Mesenchymal stem cell (in vitro differentiated cells and primary cell): ENCODE measurements around the gene GABRD.

Source experiments
- DNase-seq: peaks from one replicate; pipeline ENCODE4 v3.0.0-alpha.2; 2013
- H2AFZ ChIP-seq: one replicate; pipeline ENCODE4 v1.6.1; 2013; ENCODE audit warnings: low read depth, mild to moderate bottlenecking, control low read depth, inconsistent platforms, low read length, moderate library complexity
- H2AK5ac ChIP-seq: 2 replicates; pipeline ENCODE4 v1.6.1; 2013; ENCODE audit warnings: low read length, moderate library complexity, mild to moderate bottlenecking, inconsistent platforms; ENCODE audit not compliant: severe bottlenecking
- H2BK120ac ChIP-seq: one replicate; pipeline ENCODE4 v1.6.1; 2013; ENCODE audit warnings: low read depth, mild to moderate bottlenecking, inconsistent platforms, low read length, moderate library complexity
- H2BK12ac ChIP-seq, 2 experiments: one replicate each; pipeline ENCODE4 v1.6.1; 2013; ENCODE audit warnings: inconsistent platforms in 2 of 2, low read length in 2 of 2, mild to moderate bottlenecking in 2 of 2, moderate library complexity in 2 of 2, control low read depth in 1 of 2
- H2BK15ac ChIP-seq: one replicate; pipeline ENCODE4 v1.6.1; 2013; ENCODE audit warnings: mild to moderate bottlenecking, low read depth, inconsistent platforms; ENCODE audit not compliant: poor library complexity, severe bottlenecking
- H2BK5ac ChIP-seq: 2 replicates; pipeline ENCODE4 v1.6.1; 2013; ENCODE audit warnings: low read depth, mild to moderate bottlenecking, low read length, control low read depth, inconsistent platforms; ENCODE audit not compliant: poor library complexity, severe bottlenecking
- H3K14ac ChIP-seq, 2 experiments: one replicate each; pipeline ENCODE4 v1.6.1; 2013; ENCODE audit warnings: inconsistent platforms in 2 of 2, low read length in 2 of 2, control low read depth in 1 of 2, mild to moderate bottlenecking in 1 of 2, moderate library complexity in 1 of 2
- H3K18ac ChIP-seq, 2 experiments: one replicate each; pipeline ENCODE4 v1.6.1; 2013; ENCODE audit warnings: inconsistent platforms in 2 of 2, low read length in 2 of 2, control low read depth in 1 of 2, low read depth in 1 of 2, mild to moderate bottlenecking in 1 of 2
- H3K23ac ChIP-seq, 2 experiments: one replicate each; pipeline ENCODE4 v1.6.1; 2013; ENCODE audit warnings: inconsistent platforms in 2 of 2, low read length in 2 of 2, mild to moderate bottlenecking in 2 of 2, moderate library complexity in 2 of 2, control low read depth in 1 of 2
- H3K27ac ChIP-seq: 2 replicates; pipeline ENCODE4 v1.5.1; 2013; ENCODE audit warnings: mild to moderate bottlenecking, moderate library complexity, low read length, control low read depth, inconsistent platforms; ENCODE audit not compliant: poor library complexity, severe bottlenecking
- H3K27me3 ChIP-seq, 2 experiments: 2 replicates each; pipeline versions ENCODE4 v1.6.1 to v1.7.0; 2013; ENCODE audit warnings: low read length in 2 of 2, mild to moderate bottlenecking in 2 of 2, moderate library complexity in 2 of 2, control low read depth in 1 of 2, inconsistent platforms in 1 of 2; ENCODE audit not compliant: control insufficient read depth in 1 of 2, insufficient read depth in 1 of 2
- H3K36me3 ChIP-seq, 2 experiments: 2 replicates each; pipeline versions ENCODE4 v1.6.1 to v1.7.0; 2013; ENCODE audit warnings: low read length in 2 of 2, control low read depth in 1 of 2, inconsistent platforms in 1 of 2, low read depth in 1 of 2, mild to moderate bottlenecking in 1 of 2; ENCODE audit not compliant: insufficient read depth in 2 of 2, control insufficient read depth in 1 of 2
- H3K4ac ChIP-seq, 2 experiments: one replicate each; pipeline ENCODE4 v1.6.1; 2013; ENCODE audit warnings: inconsistent platforms in 2 of 2, low read length in 2 of 2, mild to moderate bottlenecking in 2 of 2, moderate library complexity in 2 of 2, control low read depth in 1 of 2, low read depth in 1 of 2
- H3K4me1 ChIP-seq: 2 replicates; pipeline ENCODE4 v1.6.1; 2013; ENCODE audit warnings: low read depth, low read length, control low read depth; ENCODE audit not compliant: control insufficient read depth, insufficient read depth
- H3K4me2 ChIP-seq: 2 replicates; pipeline ENCODE4 v1.6.1; 2013; ENCODE audit warnings: low read length, mild to moderate bottlenecking, inconsistent platforms; ENCODE audit not compliant: poor library complexity, severe bottlenecking
- H3K4me3 ChIP-seq, 2 experiments: 2 replicates each; pipeline versions ENCODE4 v1.5.1 to v1.7.0; 2013; ENCODE audit warnings: low read length in 2 of 2, mild to moderate bottlenecking in 2 of 2, control low read depth in 1 of 2, low read depth in 1 of 2; ENCODE audit not compliant: insufficient read depth in 1 of 2
- H3K79me1 ChIP-seq: replicated peaks from 2 replicates; pipeline ENCODE4 v1.6.1; 2013; ENCODE audit warnings: mild to moderate bottlenecking, control low read depth, low read length, inconsistent platforms; ENCODE audit not compliant: poor library complexity, severe bottlenecking
- H3K9ac ChIP-seq: 2 replicates; pipeline ENCODE4 v1.7.0; 2013; ENCODE audit warnings: mild to moderate bottlenecking, low read length, moderate library complexity
- H3K9me3 ChIP-seq: 2 replicates; pipeline ENCODE4 v1.7.0; 2013; ENCODE audit warnings: mild to moderate bottlenecking, low read length; ENCODE audit not compliant: control insufficient read depth
- H4K8ac ChIP-seq: one replicate; pipeline ENCODE4 v1.6.1; 2013; ENCODE audit warnings: inconsistent platforms, mild to moderate bottlenecking, low read length, moderate library complexity
- H4K91ac ChIP-seq: one replicate; pipeline ENCODE4 v1.6.1; 2013; ENCODE audit warnings: mild to moderate bottlenecking, low read length, inconsistent platforms
- WGBS: methylation state at CpG from one replicate; pipeline ENCODE4 v1.1.7; 2013; ENCODE audit warnings: mixed read lengths; 5-methylcytosine and 5-hydroxymethylcytosine counted together

Gene GABRD

GRCh38 chr1:1982379-1983232 is 36.5 kb upstream of the GABRD start:
- H4K91ac ChIP-seq, result no peak overlapping the region
- no peak overlapping the region for H3K4me3 ChIP-seq
- H3K27ac ChIP-seq, result no peak overlapping the region
- peaks cover 2% of the 10 kb centered on the region for H3K4me1 ChIP-seq
- no peak overlapping the region for H3K14ac ChIP-seq
- H3K18ac ChIP-seq, result no peak overlapping the region
- no peaks in the 10 kb centered on the region for H3K9me3 ChIP-seq
- no peak overlapping the region for H3K4ac ChIP-seq
- H2BK15ac ChIP-seq, result no peak overlapping the region
- 93% methylated on average over 36 of the region's 36 CpGs for WGBS
- H3K36me3 ChIP-seq, result no peaks in the 10 kb centered on the region
- H2BK5ac ChIP-seq, result no peak overlapping the region
- no peak for DNase-seq
- H2AFZ ChIP-seq, result peak overlapping the region; percentile 51
- H4K8ac ChIP-seq, result no peak overlapping the region
- no peak overlapping the region for H3K4me2 ChIP-seq
- no peak overlapping the region for H2BK12ac ChIP-seq
- peaks cover 0 to 2% of the 10 kb centered on the region in 2 experiments for H3K27me3 ChIP-seq
- H3K9ac ChIP-seq, result no peak overlapping the region
- H3K79me1 ChIP-seq, result no peaks in the 10 kb centered on the region
- no peak overlapping the region for H2BK120ac ChIP-seq
- no peak overlapping the region for H3K23ac ChIP-seq
- H2AK5ac ChIP-seq, result no peak overlapping the region

- Histone ChIP-seq H3K27ac (no peak overlapping the region), H2BK5ac (no peak overlapping the region), H2BK15ac (no peak overlapping the region), H2BK120ac (no peak overlapping the region), H3K9ac (no peak overlapping the region), H4K91ac (no peak overlapping the region), H3K4me3 (no peak overlapping the region), H3K36me3 (no peaks in the 10 kb centered on the region), H3K4ac (no peak overlapping the region), H3K4me1 (no peaks in the 10 kb centered on the region), H3K9me3 (no peaks in the 10 kb centered on the region), H2AK5ac (no peak overlapping the region), H3K27me3 (peaks cover 3 to 9% of the 10 kb centered on the region in 2 experiments), H3K14ac (no peak overlapping the region), H3K79me1 (no peaks in the 10 kb centered on the region), H4K8ac (no peak overlapping the region), H2AFZ (no peak overlapping the region), H2BK12ac (no peak overlapping the region), H3K4me2 (no peak overlapping the region), H3K18ac (no peak overlapping the region), H3K23ac (no peak overlapping the region)
- WGBS, result 90% methylated on average over 12 of the region's 17 CpGs
- DNase-seq, result no peak
These were observed 34.5 kb upstream of the GABRD start for GRCh38 chr1:1984560-1985070.

- no peak overlapping the region for H3K27ac ChIP-seq
- H3K36me3 ChIP-seq, result no peaks in the 10 kb centered on the region
- H3K4me1 ChIP-seq, result no peaks in the 10 kb centered on the region
- H3K4ac ChIP-seq, result no peak overlapping the region
- no peaks in the 10 kb centered on the region for H3K9me3 ChIP-seq
- no peak overlapping the region for H2AK5ac ChIP-seq
- H3K14ac ChIP-seq, result no peak overlapping the region
- no peak overlapping the region for H4K91ac ChIP-seq
- H3K4me2 ChIP-seq, result no peak overlapping the region
- DNase-seq, result no peak
- H2BK12ac ChIP-seq, result no peak overlapping the region
- H3K9ac ChIP-seq, result no peak overlapping the region
- no peak overlapping the region for H2BK120ac ChIP-seq
- H4K8ac ChIP-seq, result no peak overlapping the region
- no peak overlapping the region for H3K18ac ChIP-seq
- no peak overlapping the region for H2BK5ac ChIP-seq
- no peaks in the 10 kb centered on the region for H3K79me1 ChIP-seq
- H3K27me3 ChIP-seq, result peaks cover 3 to 9% of the 10 kb centered on the region in 2 experiments
- no peak overlapping the region for H2BK15ac ChIP-seq
- no peak overlapping the region for H3K4me3 ChIP-seq
- no peak overlapping the region for H2AFZ ChIP-seq
- H3K23ac ChIP-seq, result no peak overlapping the region
- WGBS, result 86% methylated on average over 32 of the region's 32 CpGs
These were observed 33.6 kb upstream of the GABRD start for GRCh38 chr1:1985375-1986050.

- H2AFZ ChIP-seq, result no peak overlapping the region
- no peak overlapping the region for H2BK5ac ChIP-seq
- no peak overlapping the region for H2BK12ac ChIP-seq
- H3K27ac ChIP-seq, result no peak overlapping the region
- no peak for DNase-seq
- no peaks in the 10 kb centered on the region for H3K4me1 ChIP-seq
- 78% methylated on average over 24 of the region's 24 CpGs for WGBS
- H3K23ac ChIP-seq, result no peak overlapping the region
- H3K9ac ChIP-seq, result no peak overlapping the region
- no peak overlapping the region for H3K4ac ChIP-seq
- H3K4me3 ChIP-seq, result peak overlapping the region in 1 of 2 experiments; percentile 27
- no peak overlapping the region for H3K14ac ChIP-seq
- no peak overlapping the region for H4K91ac ChIP-seq
- H3K27me3 ChIP-seq, result peaks cover 3 to 15% of the 10 kb centered on the region in 2 experiments
- no peak overlapping the region for H3K4me2 ChIP-seq
- no peak overlapping the region for H3K18ac ChIP-seq
- no peak overlapping the region for H4K8ac ChIP-seq
- H3K9me3 ChIP-seq, result no peaks in the 10 kb centered on the region
- H3K79me1 ChIP-seq, result no peaks in the 10 kb centered on the region
- no peak overlapping the region for H2AK5ac ChIP-seq
- H2BK15ac ChIP-seq, result no peak overlapping the region
- no peak overlapping the region for H2BK120ac ChIP-seq
- no peaks in the 10 kb centered on the region for H3K36me3 ChIP-seq
These were observed 32.5 kb upstream of the GABRD start for GRCh38 chr1:1986451-1987141.
